Sigmoid colon (tissue), 4 donors: ENCODE measurements around the gene RAP1B.

Experiments used
- EP300 ChIP-seq, 4 donors: sonication (generic); formaldehyde crosslinking; IDR thresholded peaks; one replicate each; pipeline ENCODE4 v1.6.1; 2017; ENCODE audit warnings: antibody characterized with exemption in 4 of 4
- POLR2A ChIP-seq, 2 donors: fragments of 450-650 bp; IDR thresholded peaks; one replicate each; pipeline ENCODE4 v1.6.1; 2016; ENCODE audit warnings: antibody characterized with exemption in 2 of 2, mild to moderate bottlenecking in 2 of 2, moderate library complexity in 2 of 2
- POLR2AphosphoS5 ChIP-seq, 4 donors: sonication (generic); formaldehyde crosslinking; IDR thresholded peaks; one replicate each; pipeline ENCODE4 v1.6.1; 2017; ENCODE audit warnings: antibody characterized with exemption in 4 of 4
- TF ChIP-seq, protein P1 (sequence below), 4 experiments: fragments of 450-650 bp in 3 of 4; fragments of 200-600 bp in 1 of 4; IDR thresholded peaks; one replicate each; pipeline ENCODE4 v1.5.1; 2016 to 2019; ENCODE audit warnings: antibody characterized with exemption in 4 of 4, mild to moderate bottlenecking in 3 of 4, moderate library complexity in 2 of 4

DNA sequence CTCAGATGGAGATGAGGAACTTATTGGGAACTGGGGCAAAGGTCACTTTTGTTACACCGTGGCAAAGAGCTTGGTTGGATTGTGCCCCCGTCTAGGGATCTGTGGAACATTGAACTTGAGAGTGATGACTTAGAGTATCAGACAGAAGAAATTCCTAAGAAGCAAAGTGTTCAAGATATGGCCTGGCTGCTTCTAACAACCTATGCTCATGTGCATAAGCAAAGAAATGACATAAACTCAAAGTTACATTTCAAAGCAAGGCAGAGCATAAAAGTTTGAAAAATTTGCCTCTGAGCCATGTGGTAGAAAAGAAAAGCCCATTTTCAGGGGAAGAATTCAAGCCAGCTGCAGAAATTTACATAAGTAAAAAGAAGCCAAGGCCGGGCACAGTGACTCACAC lies 21.5 kb upstream of the RAP1B start:
- TF ChIP-seq, protein P1, sequence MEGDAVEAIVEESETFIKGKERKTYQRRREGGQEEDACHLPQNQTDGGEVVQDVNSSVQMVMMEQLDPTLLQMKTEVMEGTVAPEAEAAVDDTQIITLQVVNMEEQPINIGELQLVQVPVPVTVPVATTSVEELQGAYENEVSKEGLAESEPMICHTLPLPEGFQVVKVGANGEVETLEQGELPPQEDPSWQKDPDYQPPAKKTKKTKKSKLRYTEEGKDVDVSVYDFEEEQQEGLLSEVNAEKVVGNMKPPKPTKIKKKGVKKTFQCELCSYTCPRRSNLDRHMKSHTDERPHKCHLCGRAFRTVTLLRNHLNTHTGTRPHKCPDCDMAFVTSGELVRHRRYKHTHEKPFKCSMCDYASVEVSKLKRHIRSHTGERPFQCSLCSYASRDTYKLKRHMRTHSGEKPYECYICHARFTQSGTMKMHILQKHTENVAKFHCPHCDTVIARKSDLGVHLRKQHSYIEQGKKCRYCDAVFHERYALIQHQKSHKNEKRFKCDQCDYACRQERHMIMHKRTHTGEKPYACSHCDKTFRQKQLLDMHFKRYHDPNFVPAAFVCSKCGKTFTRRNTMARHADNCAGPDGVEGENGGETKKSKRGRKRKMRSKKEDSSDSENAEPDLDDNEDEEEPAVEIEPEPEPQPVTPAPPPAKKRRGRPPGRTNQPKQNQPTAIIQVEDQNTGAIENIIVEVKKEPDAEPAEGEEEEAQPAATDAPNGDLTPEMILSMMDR (IDR thresholded peaks at IDR 0.05), result no peak
- TF ChIP-seq POLR2A (IDR thresholded peaks at IDR 0.05), result no peak
- no peak for TF ChIP-seq POLR2AphosphoS5 (IDR thresholded peaks at IDR 0.05)
- no peak for TF ChIP-seq EP300 (IDR thresholded peaks at IDR 0.05)
